ENCODE measurements around the gene GPX2. TPM values are rescaled to one million over a fixed set of nuclear protein-coding genes. Genes with fewer than 3 reads are reported as not detected.
A peak's percentile ranks its signal among the peaks of the same experiment; 100 is the strongest.

Gene GPX2
- polyA plus RNA-seq, 6 donors from 2014 or later = not detected

GRCh38 chr14:64971491-64971942, 29.0 kb upstream of the GPX2 start:
- H3K4me1 Mint-ChIP-seq = peaks cover 0 to 13% (median 3%) of the 10 kb centered on the region in 3 donors
- peak overlapping the region in 1 of 6 donors; percentile 76 for H3K27ac Mint-ChIP-seq
- peak in 1 of 2 donors; percentile 11 for ATAC-seq (ENCODE audit: low read depth in 2 of 2)

GRCh38 chr14:64970776-64971477, 28.4 kb upstream of the GPX2 start:
- peaks cover 0 to 13% (median 3%) of the 10 kb centered on the region in 3 donors for H3K4me1 Mint-ChIP-seq
- ATAC-seq (ENCODE audit: low read depth in 2 of 2) (no peak), DNase-seq (no peak)
- peaks cover 6 to 9% (median 8%) of the 10 kb centered on the region in 3 donors for H3K27me3 Mint-ChIP-seq
- H3K27ac Mint-ChIP-seq = peak overlapping the region in 2 of 6 donors; percentile 76
- H3K4me3 Mint-ChIP-seq = peak overlapping the region; percentile 67 to 91 (median 80)
- no peaks in the 10 kb centered on the region for H3K36me3 Mint-ChIP-seq
- no peaks in the 10 kb centered on the region for H3K9me3 Mint-ChIP-seq

More at GRCh38 chr14:64971491-64971942, 29.0 kb upstream of the GPX2 start:
- no peaks in the 10 kb centered on the region for H3K9me3 Mint-ChIP-seq
- no peak for DNase-seq
- peaks cover 8 to 9% (median 9%) of the 10 kb centered on the region in 3 donors for H3K27me3 Mint-ChIP-seq
- peak overlapping the region; percentile 67 to 91 (median 80) for H3K4me3 Mint-ChIP-seq
- no peaks in the 10 kb centered on the region for H3K36me3 Mint-ChIP-seq

DNA sequence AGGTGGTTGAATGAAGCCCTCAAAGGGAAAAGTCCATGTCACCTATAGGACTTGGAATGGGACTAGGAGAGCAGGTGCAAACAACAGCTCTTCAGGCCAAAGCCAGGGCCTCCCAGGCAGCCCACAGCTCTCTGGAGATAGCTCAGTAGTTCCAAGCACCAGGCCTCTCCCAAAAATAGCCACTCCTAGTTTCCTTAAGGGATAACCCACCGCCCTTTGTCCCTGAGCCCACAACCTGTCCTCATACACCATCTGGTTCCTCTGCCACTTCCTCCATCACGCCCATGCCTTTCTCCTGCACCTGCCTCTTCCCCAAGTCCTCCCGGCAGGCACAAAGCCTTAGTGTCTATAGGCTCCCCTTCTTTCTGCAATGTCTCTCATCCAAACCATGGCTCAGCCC, 27.5 kb upstream of the GPX2 start:
- Mint-ChIP-seq H3K27ac (peak overlapping the region in 3 of 6 donors; percentile 44 to 74 (median 56)), H3K27me3 (peaks cover 4 to 9% (median 8%) of the 10 kb centered on the region in 3 donors), H3K4me3 (peak overlapping the region in 5 of 8 donors; percentile 6 to 91 (median 42)), H3K4me1 (peaks cover 0 to 13% (median 3%) of the 10 kb centered on the region in 3 donors), H3K36me3 (no peaks in the 10 kb centered on the region), H3K9me3 (no peaks in the 10 kb centered on the region)
- DNase-seq (no peak), ATAC-seq (ENCODE audit: low read depth in 2 of 2) (no peak)

DNA sequence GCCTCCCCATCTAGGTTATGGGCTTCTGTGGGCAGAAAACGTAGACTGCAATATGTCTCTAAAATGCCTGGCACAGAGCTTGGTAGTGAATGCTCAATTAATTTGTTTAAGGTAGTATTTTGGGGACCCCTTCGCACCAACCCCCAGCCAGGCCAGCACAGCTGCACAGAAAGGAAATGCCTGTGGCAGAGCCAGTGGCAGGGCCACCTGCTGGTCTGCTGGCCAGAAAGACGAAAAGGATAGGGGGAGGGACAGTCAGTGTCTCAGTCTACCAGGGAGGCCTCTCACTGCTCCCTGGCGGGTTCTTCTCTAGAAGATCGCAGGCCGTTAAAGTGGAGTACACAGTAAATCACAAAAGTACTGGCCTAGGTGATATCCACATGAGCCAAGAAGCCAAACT, 26.1 kb upstream of the GPX2 start:
- Mint-ChIP-seq H3K27me3 (peaks cover 0 to 9% (median 8%) of the 10 kb centered on the region in 3 donors), H3K36me3 (no peaks in the 10 kb centered on the region), H3K9me3 (no peaks in the 10 kb centered on the region), H3K4me1 (peaks cover 0 to 13% (median 3%) of the 10 kb centered on the region in 3 donors), H3K4me3 (no peak overlapping the region), H3K27ac (peak overlapping the region in 1 of 6 donors; percentile 56)
- DNase-seq (no peak), ATAC-seq (ENCODE audit: low read depth in 2 of 2) (no peak)

DNA sequence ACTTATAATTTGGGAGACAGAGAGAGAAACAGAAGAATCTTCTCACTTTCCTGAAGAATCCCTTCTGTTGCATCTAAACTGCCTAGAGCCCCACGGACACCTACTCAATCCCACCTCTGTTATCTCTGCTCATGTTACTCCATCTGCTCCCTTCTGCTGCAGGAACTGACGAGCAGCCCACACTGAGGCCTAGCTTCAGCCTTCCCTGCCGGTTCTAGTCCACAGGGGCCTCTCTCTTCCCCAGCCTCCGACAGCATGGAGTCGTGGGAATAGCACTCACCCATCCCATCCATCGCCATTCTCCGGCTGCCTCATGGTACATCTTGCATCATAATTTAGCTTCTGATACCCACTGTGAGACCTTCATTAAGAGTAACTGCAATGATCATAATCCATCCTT, 25.6 kb upstream of the GPX2 start:
- Mint-ChIP-seq H3K9me3 (no peaks in the 10 kb centered on the region), H3K27me3 (peaks cover 0 to 9% (median 8%) of the 10 kb centered on the region in 3 donors), H3K36me3 (no peaks in the 10 kb centered on the region), H3K4me3 (no peak overlapping the region), H3K4me1 (peaks cover 0 to 13% (median 3%) of the 10 kb centered on the region in 3 donors), H3K27ac (no peak overlapping the region)
- ATAC-seq (ENCODE audit: low read depth in 2 of 2) (no peak), DNase-seq (no peak)

DNA sequence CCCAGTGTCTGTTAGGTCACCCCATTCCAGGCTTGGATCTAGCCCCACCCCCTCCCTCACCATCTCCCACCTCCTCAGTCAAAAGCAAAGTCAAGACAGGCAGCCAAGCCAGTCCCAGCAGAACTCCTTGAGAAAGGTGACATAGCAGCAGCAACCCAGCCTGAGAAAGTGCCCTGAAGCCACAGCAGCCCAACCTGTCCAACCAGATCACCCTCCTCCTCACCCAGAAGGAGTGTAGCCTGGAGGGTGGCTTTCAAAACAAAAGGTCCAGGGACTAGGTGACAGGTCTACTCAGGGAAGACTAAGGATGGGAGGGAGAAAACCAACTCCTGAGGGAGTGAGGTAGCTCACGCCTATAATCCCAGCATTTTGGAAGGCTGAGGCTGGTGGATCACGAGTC, 24.4 kb upstream of the GPX2 start:
- H3K27me3 Mint-ChIP-seq = peaks cover 0 to 9% (median 8%) of the 10 kb centered on the region in 3 donors
- ATAC-seq (ENCODE audit: low read depth in 2 of 2) = no peak
- H3K27ac Mint-ChIP-seq = no peak overlapping the region
- no peak for DNase-seq
- H3K4me1 Mint-ChIP-seq = peaks cover 0 to 9% (median 3%) of the 10 kb centered on the region in 3 donors
- H3K9me3 Mint-ChIP-seq = no peaks in the 10 kb centered on the region
- H3K36me3 Mint-ChIP-seq = no peaks in the 10 kb centered on the region
- no peak overlapping the region for H3K4me3 Mint-ChIP-seq

DNA sequence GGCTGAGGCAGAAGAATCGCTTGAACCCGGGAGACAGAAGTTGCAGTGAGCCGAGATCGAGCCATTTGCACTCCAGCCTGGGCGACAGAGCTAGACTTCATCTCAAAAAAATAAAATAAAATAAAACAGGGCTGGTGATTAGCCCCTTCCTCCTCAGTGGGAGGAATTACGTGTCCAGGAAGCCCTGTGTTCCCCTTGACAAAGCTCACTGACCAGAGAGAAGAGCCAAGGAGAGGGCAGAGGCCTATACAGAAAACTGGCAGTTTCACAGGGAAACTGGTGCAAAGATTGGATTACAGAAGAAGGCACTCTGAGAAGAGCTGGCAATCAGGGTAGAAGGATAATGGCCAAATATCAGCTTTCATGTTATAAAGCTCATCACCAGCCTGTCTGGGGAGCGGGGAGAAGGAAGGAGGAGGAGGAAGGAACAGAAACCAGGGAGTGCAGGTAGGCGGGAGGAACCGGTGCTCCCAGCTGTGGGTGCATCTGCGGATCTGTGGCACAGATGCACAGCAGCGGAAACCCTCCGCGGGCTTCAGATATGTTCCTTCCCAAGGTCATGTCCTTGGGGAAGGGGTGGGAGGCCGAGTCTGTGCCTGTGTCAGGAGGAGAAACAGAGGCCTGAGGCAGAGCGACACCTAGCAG, 22.9 kb upstream of the GPX2 start:
- DNase-seq (no peak), ATAC-seq (ENCODE audit: low read depth in 2 of 2) (no peak)
- Mint-ChIP-seq H3K4me3 (no peak overlapping the region), H3K4me1 (peaks cover 0 to 3% (median 3%) of the 10 kb centered on the region in 3 donors), H3K27me3 (peaks cover 0 to 7% (median 0%) of the 10 kb centered on the region in 3 donors), H3K27ac (peak overlapping the region in 1 of 6 donors; percentile 45), H3K9me3 (no peaks in the 10 kb centered on the region), H3K36me3 (no peaks in the 10 kb centered on the region)

DNA sequence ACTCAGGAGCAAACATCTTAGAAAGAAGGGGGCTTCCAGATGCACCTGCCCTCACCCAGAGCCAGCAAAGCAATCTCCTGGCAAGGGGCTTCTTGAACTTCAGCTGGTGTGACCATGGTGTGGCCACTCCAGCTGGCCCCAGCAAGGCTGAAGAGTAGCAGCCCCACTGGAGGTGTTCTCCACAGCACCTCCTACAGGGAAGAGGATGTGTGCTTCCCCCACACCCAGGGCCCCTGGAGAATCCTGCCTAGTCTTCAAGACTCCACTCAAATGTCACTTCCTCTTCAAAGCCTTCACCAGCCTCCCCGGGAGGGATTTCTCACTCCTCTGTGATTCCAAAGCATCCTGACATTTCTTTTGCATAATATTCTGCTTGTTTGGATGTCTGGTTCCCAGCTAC, 21.1 kb upstream of the GPX2 start:
- no peaks in the 10 kb centered on the region for H3K27me3 Mint-ChIP-seq

GRCh38 chr14:64960762-64961276, 18.3 kb upstream of the GPX2 start:
- Mint-ChIP-seq H3K9me3 (no peaks in the 10 kb centered on the region), H3K27ac (no peak overlapping the region), H3K36me3 (no peaks in the 10 kb centered on the region), H3K4me3 (no peak overlapping the region), H3K4me1 (peaks cover 0 to 6% (median 0%) of the 10 kb centered on the region in 3 donors), H3K27me3 (no peaks in the 10 kb centered on the region)
- DNase-seq (no peak), ATAC-seq (ENCODE audit: low read depth in 2 of 2) (no peak)

More for the DNA sequence above, 21.1 kb upstream of the GPX2 start:
- Mint-ChIP-seq H3K36me3 (no peaks in the 10 kb centered on the region), H3K4me1 (peaks cover 0 to 6% (median 0%) of the 10 kb centered on the region in 3 donors), H3K27ac (peak overlapping the region in 1 of 6 donors; percentile 75), H3K9me3 (no peaks in the 10 kb centered on the region), H3K4me3 (no peak overlapping the region)
- DNase-seq = no peak
- no peak for ATAC-seq (ENCODE audit: low read depth in 2 of 2)

GRCh38 chr14:64958743-64959142, 16.2 kb upstream of the GPX2 start:
- no peaks in the 10 kb centered on the region for H3K36me3 Mint-ChIP-seq
- no peaks in the 10 kb centered on the region for H3K27me3 Mint-ChIP-seq
- ATAC-seq (ENCODE audit: low read depth in 2 of 2) (no peak), DNase-seq (no peak)
- no peak overlapping the region for H3K4me3 Mint-ChIP-seq
- no peaks in the 10 kb centered on the region for H3K9me3 Mint-ChIP-seq
- H3K4me1 Mint-ChIP-seq = peaks cover 0 to 6% (median 0%) of the 10 kb centered on the region in 3 donors
- peak overlapping the region in 1 of 6 donors; percentile 9 for H3K27ac Mint-ChIP-seq

- Mint-ChIP-seq H3K27ac (no peak overlapping the region), H3K4me1 (peaks cover 0 to 9% (median 3%) of the 10 kb centered on the region in 3 donors), H3K27me3 (no peaks in the 10 kb centered on the region), H3K9me3 (no peaks in the 10 kb centered on the region), H3K4me3 (no peak overlapping the region), H3K36me3 (no peaks in the 10 kb centered on the region)
- ATAC-seq (ENCODE audit: low read depth in 2 of 2) (no peak), DNase-seq (no peak)
Observed at GRCh38 chr14:64958201-64958600, 15.7 kb upstream of the GPX2 start.

DNA sequence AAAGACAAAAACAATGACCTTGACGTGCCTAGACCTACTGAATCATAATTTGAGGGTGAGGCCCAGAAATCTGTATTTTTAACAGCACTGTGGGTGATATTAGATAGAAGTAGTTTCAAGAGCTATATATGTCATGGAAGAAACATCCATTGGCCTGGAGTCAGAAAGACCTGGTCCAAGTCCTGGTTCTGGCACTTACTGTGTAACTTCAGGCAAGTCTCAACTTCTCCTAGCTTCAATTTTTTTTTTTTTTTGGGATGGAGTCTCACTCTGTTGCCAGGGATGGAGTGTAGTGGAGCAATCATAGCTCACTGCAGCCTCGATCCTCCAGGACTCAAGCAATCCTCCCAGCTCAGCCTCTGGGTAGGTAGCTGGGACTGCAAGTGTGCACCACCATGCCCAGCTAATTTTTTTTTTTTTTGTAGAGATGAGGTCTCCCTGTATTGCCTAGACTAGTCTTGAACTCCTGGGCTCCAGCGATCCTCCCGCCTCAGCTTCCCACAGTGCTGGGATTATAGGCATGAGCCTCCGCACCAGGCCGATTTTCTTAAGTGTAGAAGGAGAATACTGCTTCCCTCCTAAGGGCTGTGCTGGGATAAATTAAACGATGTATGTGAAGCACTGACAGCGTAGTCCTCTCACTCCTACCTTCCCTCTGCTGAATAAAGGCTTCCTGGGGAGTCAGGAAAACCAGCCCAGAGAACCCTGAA, 14.3 kb upstream of the GPX2 start:
- Mint-ChIP-seq H3K27ac (peak overlapping the region in 1 of 6 donors; percentile 60), H3K36me3 (no peaks in the 10 kb centered on the region), H3K4me1 (peaks cover 12 to 21% (median 16%) of the 10 kb centered on the region in 3 donors)

DNA sequence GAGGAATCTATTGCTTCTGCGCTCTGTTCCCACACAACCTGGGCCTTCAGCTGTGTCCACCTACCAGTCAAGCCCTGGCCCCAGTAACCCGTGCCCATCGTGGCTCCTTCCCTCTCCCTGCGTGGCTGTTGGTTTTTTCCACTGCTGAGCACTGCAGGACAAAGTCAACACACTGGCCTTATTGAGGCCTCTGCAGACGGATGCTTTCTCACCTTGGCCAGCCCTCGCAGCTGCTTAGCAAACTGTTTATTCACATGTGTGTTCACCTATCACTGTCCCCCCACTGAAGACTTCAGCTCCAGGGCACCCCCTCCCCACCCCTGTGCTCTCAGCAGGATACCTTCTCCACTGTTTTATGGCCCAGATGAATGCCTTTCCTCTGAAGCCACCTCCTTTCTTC, 12.8 kb upstream of the GPX2 start:
- ATAC-seq (ENCODE audit: low read depth in 2 of 2) (no peak), DNase-seq (no peak)
- no peak overlapping the region for H3K27ac Mint-ChIP-seq
- no peaks in the 10 kb centered on the region for H3K9me3 Mint-ChIP-seq
- peak overlapping the region in 1 of 8 donors; percentile 69 for H3K4me3 Mint-ChIP-seq
- H3K36me3 Mint-ChIP-seq = no peaks in the 10 kb centered on the region
- peaks cover 12 to 24% (median 24%) of the 10 kb centered on the region in 3 donors for H3K4me1 Mint-ChIP-seq
- no peaks in the 10 kb centered on the region for H3K27me3 Mint-ChIP-seq

More for the DNA sequence above, 14.3 kb upstream of the GPX2 start:
- no peak overlapping the region for H3K4me3 Mint-ChIP-seq
- H3K27me3 Mint-ChIP-seq = no peaks in the 10 kb centered on the region
- no peaks in the 10 kb centered on the region for H3K9me3 Mint-ChIP-seq
- ATAC-seq (ENCODE audit: low read depth in 2 of 2) (no peak), DNase-seq (no peak)
